H9 (cell line): ENCODE results near the gene KIT. TPM values are rescaled to one million over a fixed set of nuclear protein-coding genes. Genes with fewer than 3 reads are reported as not detected.

Experiments used
- DNase-seq: peaks from one replicate; pipeline ENCODE4 v3.0.0-alpha.2; 2017
- H2AFZ ChIP-seq: one replicate; pipeline ENCODE4 v1.6.1; 2013; ENCODE audit warnings: mild to moderate bottlenecking, low read length, control low read depth, moderate library complexity
- H2AK5ac ChIP-seq: 2 replicates; pipeline ENCODE4 v1.6.1; 2013; ENCODE audit warnings: low read length, control low read depth, mixed read lengths; ENCODE audit not compliant: insufficient read length
- H2BK120ac ChIP-seq: one replicate; pipeline ENCODE4 v1.6.1; 2013; ENCODE audit warnings: low read depth, mild to moderate bottlenecking, low read length, control low read depth, inconsistent platforms; ENCODE audit not compliant: poor library complexity, severe bottlenecking
- H2BK12ac ChIP-seq: 2 replicates; pipeline ENCODE4 v1.6.1; 2013; ENCODE audit warnings: low read length, control low read depth, mixed read lengths, low read depth; ENCODE audit not compliant: insufficient read length
- H2BK15ac ChIP-seq: 2 replicates; pipeline ENCODE4 v1.6.1; 2013; ENCODE audit warnings: low read depth, low read length, control low read depth
- H2BK20ac ChIP-seq: one replicate; pipeline ENCODE4 v1.6.1; 2013; ENCODE audit warnings: low read depth, mild to moderate bottlenecking, low read length, control low read depth, inconsistent platforms; ENCODE audit not compliant: poor library complexity, severe bottlenecking
- H2BK5ac ChIP-seq: 2 replicates; pipeline ENCODE4 v1.6.1; 2013; ENCODE audit warnings: low read length, control low read depth, mixed read lengths; ENCODE audit not compliant: insufficient read length
- H3K14ac ChIP-seq: 2 replicates; pipeline ENCODE4 v1.6.1; 2013; ENCODE audit warnings: low read length, control low read depth; ENCODE audit not compliant: insufficient read depth
- H3K18ac ChIP-seq: 2 replicates; pipeline ENCODE4 v1.6.1; 2013; ENCODE audit warnings: low read depth, mild to moderate bottlenecking, mixed read lengths, low read length, control low read depth; ENCODE audit not compliant: insufficient read length
- H3K23ac ChIP-seq: 2 replicates; pipeline ENCODE4 v1.6.1; 2013; ENCODE audit warnings: low read length, control low read depth, mixed read lengths, low read depth; ENCODE audit not compliant: insufficient read length
- H3K23me2 ChIP-seq: 2 replicates; pipeline ENCODE4 v1.6.1; 2013; ENCODE audit warnings: low read depth, mild to moderate bottlenecking, mixed read lengths, low read length, control low read depth; ENCODE audit not compliant: insufficient read length, poor library complexity, severe bottlenecking
- H3K27ac ChIP-seq: 2 replicates; pipeline ENCODE4 v1.5.1; 2013; ENCODE audit warnings: low read length, control low read depth, mixed read lengths, low read depth; ENCODE audit not compliant: insufficient read length
- H3K27me3 ChIP-seq: 2 replicates; pipeline ENCODE4 v1.6.1; 2013; ENCODE audit warnings: low read length, control low read depth, inconsistent platforms; ENCODE audit not compliant: insufficient read depth
- H3K4ac ChIP-seq: 2 replicates; pipeline ENCODE4 v1.6.1; 2013; ENCODE audit warnings: low read depth, mild to moderate bottlenecking, control low read depth, inconsistent platforms, low read length, moderate library complexity
- H3K4me1 ChIP-seq: 2 replicates; pipeline ENCODE4 v1.6.1; 2013; ENCODE audit warnings: low read length, control low read depth, inconsistent platforms; ENCODE audit not compliant: insufficient read depth
- H3K4me2 ChIP-seq: 2 replicates; pipeline ENCODE4 v1.6.1; 2013; ENCODE audit warnings: low read length, control low read depth, mixed read lengths; ENCODE audit not compliant: insufficient read length, insufficient read depth
- H3K56ac ChIP-seq: 2 replicates; pipeline ENCODE4 v1.6.1; 2013; ENCODE audit warnings: low read depth, mild to moderate bottlenecking, mixed read lengths, low read length, control low read depth; ENCODE audit not compliant: insufficient read length
- H3K79me1 ChIP-seq: 2 replicates; pipeline ENCODE4 v1.6.1; 2013; ENCODE audit warnings: low read depth, mild to moderate bottlenecking, moderate library complexity, low read length, control low read depth, inconsistent platforms; ENCODE audit not compliant: insufficient read depth, poor library complexity, severe bottlenecking
- H3K79me2 ChIP-seq: 2 replicates; pipeline ENCODE4 v1.6.1; 2013; ENCODE audit warnings: low read length, control low read depth, inconsistent platforms; ENCODE audit not compliant: insufficient read depth
- H3K9ac ChIP-seq: 2 replicates; pipeline ENCODE4 v1.6.1; 2013; ENCODE audit warnings: low read length, control low read depth, mixed read lengths; ENCODE audit not compliant: insufficient read length; ENCODE audit errors: extremely low read depth
- H3K9me3 ChIP-seq: one replicate; pipeline ENCODE4 v1.6.1; 2013; ENCODE audit warnings: low read depth, low read length, inconsistent platforms; ENCODE audit not compliant: control insufficient read depth
- H3T11ph ChIP-seq: one replicate; pipeline ENCODE4 v1.6.1; 2013; ENCODE audit warnings: mild to moderate bottlenecking, low read length, control low read depth, inconsistent platforms
- H4K20me1 ChIP-seq: one replicate; pipeline ENCODE4 v1.6.1; 2013; ENCODE audit not compliant: control insufficient read depth, insufficient read length, insufficient read depth
- H4K5ac ChIP-seq: 2 replicates; pipeline ENCODE4 v1.6.1; 2013; ENCODE audit warnings: low read depth, mild to moderate bottlenecking, mixed read lengths, low read length, control low read depth; ENCODE audit not compliant: insufficient read length
- H4K8ac ChIP-seq: replicated peaks from 2 replicates; pipeline ENCODE4 v1.6.1; 2013; ENCODE audit warnings: low read length, control low read depth, mixed read lengths, low read depth; ENCODE audit not compliant: insufficient read length
- H4K91ac ChIP-seq: 2 replicates; pipeline ENCODE4 v1.6.1; 2013; ENCODE audit warnings: low read depth, mild to moderate bottlenecking, moderate library complexity, mixed read lengths, low read length, control low read depth; ENCODE audit not compliant: insufficient read length
- H3K27ac Mint-ChIP-seq, 3 experiments: 2 replicates in 2 of 3; 3 replicates in 1 of 3; pipeline ENCODE4 v1.8.0; 2020 to 2021; ENCODE audit warnings: mixed read lengths in 3 of 3, mild to moderate bottlenecking in 1 of 3, moderate library complexity in 1 of 3
- H3K27me3 Mint-ChIP-seq: 2 replicates; pipeline ENCODE4 v1.8.0; 2021; ENCODE audit warnings: low read depth, mild to moderate bottlenecking, moderate library complexity, mixed read lengths
- H3K36me3 Mint-ChIP-seq, 3 experiments: 2 replicates in 2 of 3; 3 replicates in 1 of 3; pipeline ENCODE4 v1.8.0; 2020 to 2021; ENCODE audit warnings: low read depth in 3 of 3, mixed read lengths in 3 of 3; ENCODE audit not compliant: insufficient read depth in 1 of 3
- H3K4me1 Mint-ChIP-seq, 2 experiments: 2 replicates each; pipeline ENCODE4 v1.8.0; 2020; ENCODE audit warnings: mixed read lengths in 2 of 2
- H3K4me3 Mint-ChIP-seq, 2 experiments: 2 replicates in 1 of 2; 3 replicates in 1 of 2; pipeline ENCODE4 v1.8.0; 2020 to 2021; ENCODE audit warnings: mild to moderate bottlenecking in 2 of 2, mixed read lengths in 2 of 2, moderate library complexity in 1 of 2
- H3K9me3 Mint-ChIP-seq, 2 experiments: 2 replicates in 1 of 2; 3 replicates in 1 of 2; pipeline ENCODE4 v1.8.0; 2020; ENCODE audit warnings: mild to moderate bottlenecking in 2 of 2, mixed read lengths in 2 of 2, moderate library complexity in 1 of 2
- CTCF ChIP-seq: fragments of 200-600 bp; sonication (generic); conservative IDR thresholded peaks from 3 replicates; pipeline ENCODE4 v1.8.0; 2021; ENCODE audit warnings: antibody characterized with exemption, mild to moderate bottlenecking
- WGBS: extraction: QIAGEN DNeasy Blood & Tissue Kit; methylation state at CpG from one replicate; pipeline ENCODE4 v1.1.7; 2013; ENCODE audit warnings: missing lambda C conversion rate, low lambda C conversion rate, mixed read lengths; ENCODE audit not compliant: insufficient read length; ENCODE audit errors: extremely low coverage; 5-methylcytosine and 5-hydroxymethylcytosine counted together
- total RNA-seq: library from RNA; stranded (reverse); gene quantifications from 2 replicates; pipeline ENCODE4 v1.2.1, GENCODE V29; 2021

KIT gene
- total RNA-seq, 1 experiment from 2014 or later, result 6.7 TPM

GRCh38 chr4:54683616-54684346, 26.0 kb downstream of the KIT start:
- Histone ChIP-seq H2BK15ac (no peak overlapping the region), H3K14ac (no peak overlapping the region), H3K18ac (no peak overlapping the region), H3K56ac (no peak overlapping the region), H2BK120ac (no peak overlapping the region), H3T11ph (no peak overlapping the region), H3K4me2 (no peak overlapping the region), H3K4ac (no peak overlapping the region), H2AFZ (no peak overlapping the region), H3K9me3 (no peaks in the 10 kb centered on the region), H3K79me2 (no peaks in the 10 kb centered on the region), H3K79me1 (peaks cover 4% of the 10 kb centered on the region), H4K5ac (no peak overlapping the region), H3K9ac (no peak overlapping the region), H3K27me3 (no peaks in the 10 kb centered on the region), H4K91ac (no peak overlapping the region), H2BK20ac (no peak overlapping the region), H3K23ac (no peak overlapping the region), H4K20me1 (no peaks in the 10 kb centered on the region), H3K4me1 (no peaks in the 10 kb centered on the region; the same call in 1 of the 2 replicates), H2AK5ac (no peak overlapping the region), H2BK5ac (no peak overlapping the region), H3K23me2 (no peaks in the 10 kb centered on the region), H2BK12ac (no peak overlapping the region), H4K8ac (no peak overlapping the region), H3K27ac (no peak overlapping the region)
- DNase-seq, result peak; percentile 41
- Mint-ChIP-seq H3K27ac (no peak overlapping the region), H3K4me1 (peaks cover 7% of the 10 kb centered on the region in 2 experiments), H3K4me3 (no peak overlapping the region), H3K36me3 (peaks cover 0 to 3% (median 0%) of the 10 kb centered on the region in 3 experiments; a peak in 3 of 7 replicates), H3K9me3 (no peaks in the 10 kb centered on the region), H3K27me3 (no peaks in the 10 kb centered on the region)
- no CpG with 5 or more reads among the region's 8 CpGs for WGBS
- TF ChIP-seq CTCF, result peak; percentile 67
